HL-60 (cell line): Measurements from ENCODE around the gene KCNT1.

Experiments
- CTCF ChIP-seq: IDR thresholded peaks from one replicate; pipeline ENCODE4 v1.5.1; 2011; ENCODE audit warnings: low read length, control low read depth, inconsistent platforms; ENCODE audit not compliant: insufficient read depth
- GABPA ChIP-seq: IDR thresholded peaks from 2 replicates; pipeline ENCODE4 v1.6.1; 2012; ENCODE audit warnings: low read depth
- POLR2AphosphoS5 ChIP-seq: IDR thresholded peaks from 2 replicates; pipeline ENCODE4 v1.6.1; 2012; ENCODE audit warnings: low read depth

GRCh38 chr9:135818718-135819475, 116.9 kb downstream of the KCNT1 start:
- TF ChIP-seq CTCF (no peak), POLR2AphosphoS5 (no peak), GABPA (no peak)
